Sigmoid colon (tissue), 4 donors: ENCODE results near the gene CCSER1.

Experiments used
- EP300 ChIP-seq, 4 donors: sonication (generic); formaldehyde crosslinking; IDR thresholded peaks; one replicate each; pipeline ENCODE4 v1.6.1; 2017; ENCODE audit warnings: antibody characterized with exemption in 4 of 4
- POLR2A ChIP-seq, 2 donors: fragments of 450-650 bp; IDR thresholded peaks; one replicate each; pipeline ENCODE4 v1.6.1; 2016; ENCODE audit warnings: antibody characterized with exemption in 2 of 2, mild to moderate bottlenecking in 2 of 2, moderate library complexity in 2 of 2
- POLR2AphosphoS5 ChIP-seq, 4 donors: sonication (generic); formaldehyde crosslinking; IDR thresholded peaks; one replicate each; pipeline ENCODE4 v1.6.1; 2017; ENCODE audit warnings: antibody characterized with exemption in 4 of 4
- TF ChIP-seq, protein P1 (sequence below), 4 experiments: fragments of 450-650 bp in 3 of 4; fragments of 200-600 bp in 1 of 4; IDR thresholded peaks; one replicate each; pipeline ENCODE4 v1.5.1; 2016 to 2019; ENCODE audit warnings: antibody characterized with exemption in 4 of 4, mild to moderate bottlenecking in 3 of 4, moderate library complexity in 2 of 4

- TF ChIP-seq, protein P1, sequence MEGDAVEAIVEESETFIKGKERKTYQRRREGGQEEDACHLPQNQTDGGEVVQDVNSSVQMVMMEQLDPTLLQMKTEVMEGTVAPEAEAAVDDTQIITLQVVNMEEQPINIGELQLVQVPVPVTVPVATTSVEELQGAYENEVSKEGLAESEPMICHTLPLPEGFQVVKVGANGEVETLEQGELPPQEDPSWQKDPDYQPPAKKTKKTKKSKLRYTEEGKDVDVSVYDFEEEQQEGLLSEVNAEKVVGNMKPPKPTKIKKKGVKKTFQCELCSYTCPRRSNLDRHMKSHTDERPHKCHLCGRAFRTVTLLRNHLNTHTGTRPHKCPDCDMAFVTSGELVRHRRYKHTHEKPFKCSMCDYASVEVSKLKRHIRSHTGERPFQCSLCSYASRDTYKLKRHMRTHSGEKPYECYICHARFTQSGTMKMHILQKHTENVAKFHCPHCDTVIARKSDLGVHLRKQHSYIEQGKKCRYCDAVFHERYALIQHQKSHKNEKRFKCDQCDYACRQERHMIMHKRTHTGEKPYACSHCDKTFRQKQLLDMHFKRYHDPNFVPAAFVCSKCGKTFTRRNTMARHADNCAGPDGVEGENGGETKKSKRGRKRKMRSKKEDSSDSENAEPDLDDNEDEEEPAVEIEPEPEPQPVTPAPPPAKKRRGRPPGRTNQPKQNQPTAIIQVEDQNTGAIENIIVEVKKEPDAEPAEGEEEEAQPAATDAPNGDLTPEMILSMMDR (IDR thresholded peaks at IDR 0.05), result no peak
- TF ChIP-seq EP300 (IDR thresholded peaks at IDR 0.05), result no peak
- TF ChIP-seq POLR2A (IDR thresholded peaks at IDR 0.05), result no peak
- no peak for TF ChIP-seq POLR2AphosphoS5 (IDR thresholded peaks at IDR 0.05)
Observed at GRCh38 chr4:91089178-91089577, 962.0 kb downstream of the CCSER1 start.
